ENCODE measurements around the gene ANGPTL5.
A peak's percentile ranks its signal among the peaks of the same experiment; 100 is the strongest.

The ANGPTL5 gene

DNA sequence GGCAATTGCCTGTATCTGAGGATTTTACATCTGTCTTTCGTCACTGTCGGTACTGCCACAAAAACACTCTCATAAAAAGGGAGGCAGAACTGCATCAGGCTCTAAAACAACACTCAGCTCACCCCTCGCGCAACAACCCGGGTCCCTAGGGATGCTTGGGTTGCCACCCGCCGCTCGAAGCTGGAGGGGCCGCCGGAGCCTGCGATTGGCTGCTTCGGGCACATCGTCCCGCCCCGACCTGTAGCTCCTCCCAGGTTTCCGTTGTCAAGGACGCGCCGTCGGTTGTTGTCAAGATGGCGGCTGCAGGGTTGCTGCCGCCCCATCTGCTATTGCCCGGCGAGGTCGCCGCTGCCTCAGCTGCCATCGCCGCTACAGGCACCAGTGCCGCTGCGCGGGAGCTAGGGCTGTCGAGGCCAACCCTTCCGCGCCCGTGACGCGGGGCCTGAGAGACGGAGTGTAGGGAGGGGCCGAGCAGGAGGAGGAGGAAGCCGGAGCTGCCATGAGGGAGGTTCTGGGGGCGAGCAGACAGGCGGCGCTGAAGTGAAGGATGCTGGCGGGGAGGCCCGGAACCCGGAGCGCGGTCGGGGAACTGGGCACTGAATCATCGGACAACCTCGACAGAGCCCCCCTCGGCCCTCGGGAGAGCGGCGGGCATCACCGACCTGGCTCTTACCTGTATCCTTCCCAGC lies 1.4 kb downstream of the ANGPTL5 start, which contains the start of gene CEP126:
Gene CEP126 (plus strand): TSS at position 273 of the 689 bp plus-strand sequence. CDS start 275 bp downstream, at position 548.
- H3K4me1 Mint-ChIP-seq (ENCODE audit: low read depth), result peaks cover 20% of the 10 kb centered on the region
- H3K4me3 Mint-ChIP-seq, result peak within 1 kb of the TSS; percentile 89
- H3K27me3 Mint-ChIP-seq (ENCODE audit: low read depth), result no peaks in the 10 kb centered on the region
- H3K9me3 Mint-ChIP-seq, result no peaks in the 10 kb centered on the region
- H3K36me3 Mint-ChIP-seq (ENCODE audit: low read depth), result no peaks in the 10 kb centered on the region
- peak within 1 kb of the TSS; percentile 74 for H3K27ac Mint-ChIP-seq

DNA sequence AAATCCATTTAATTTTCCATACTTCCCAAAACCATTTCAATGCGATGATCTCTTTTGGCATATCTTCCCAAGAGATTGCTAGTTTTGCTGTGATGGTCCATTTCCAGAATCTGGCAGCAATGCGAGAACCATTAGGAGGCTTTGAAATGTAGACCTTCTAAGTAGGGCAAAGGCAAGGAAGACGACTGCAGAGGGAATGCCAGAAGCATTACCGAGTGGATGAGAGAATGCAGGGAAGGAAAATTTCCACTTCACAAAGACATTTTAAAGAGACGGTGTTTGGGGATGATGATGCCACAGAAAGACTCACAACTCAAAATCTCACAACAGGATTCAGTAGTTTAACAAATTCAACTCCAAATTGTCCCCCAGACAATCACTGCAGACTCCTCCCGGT lies 2.0 kb downstream of the ANGPTL5 start:
- peak overlapping the region; percentile 89 for H3K4me3 Mint-ChIP-seq
- H3K9me3 Mint-ChIP-seq, result no peaks in the 10 kb centered on the region
- H3K4me1 Mint-ChIP-seq (ENCODE audit: low read depth), result peaks cover 20% of the 10 kb centered on the region
- H3K27ac Mint-ChIP-seq, result no peak overlapping the region
- no peaks in the 10 kb centered on the region for H3K27me3 Mint-ChIP-seq (ENCODE audit: low read depth)
- no peaks in the 10 kb centered on the region for H3K36me3 Mint-ChIP-seq (ENCODE audit: low read depth)

DNA sequence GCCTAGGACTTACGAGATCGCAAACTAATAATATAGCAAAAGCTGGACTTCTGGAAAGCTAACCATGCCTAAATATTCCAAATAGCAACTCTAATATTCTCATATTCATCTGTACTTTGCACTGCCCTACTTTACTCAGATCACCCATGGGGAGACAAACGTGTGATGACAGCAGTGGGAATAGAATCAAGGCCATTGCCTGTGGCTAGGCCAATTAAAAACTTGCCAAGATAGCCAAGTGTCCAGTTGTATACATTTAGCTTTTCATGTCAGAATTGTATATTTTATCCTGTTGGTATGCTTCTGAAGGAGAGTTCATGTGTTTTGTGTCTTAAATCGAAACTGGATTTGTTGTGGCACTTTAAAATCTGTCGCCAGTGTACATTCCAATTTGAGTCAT lies 2.7 kb downstream of the ANGPTL5 start:
- Mint-ChIP-seq H3K36me3 (ENCODE audit: low read depth) (no peaks in the 10 kb centered on the region), H3K27me3 (ENCODE audit: low read depth) (no peaks in the 10 kb centered on the region), H3K27ac (no peak overlapping the region), H3K4me1 (ENCODE audit: low read depth) (peaks cover 20% of the 10 kb centered on the region), H3K4me3 (peak overlapping the region; percentile 14), H3K9me3 (no peaks in the 10 kb centered on the region)

DNA sequence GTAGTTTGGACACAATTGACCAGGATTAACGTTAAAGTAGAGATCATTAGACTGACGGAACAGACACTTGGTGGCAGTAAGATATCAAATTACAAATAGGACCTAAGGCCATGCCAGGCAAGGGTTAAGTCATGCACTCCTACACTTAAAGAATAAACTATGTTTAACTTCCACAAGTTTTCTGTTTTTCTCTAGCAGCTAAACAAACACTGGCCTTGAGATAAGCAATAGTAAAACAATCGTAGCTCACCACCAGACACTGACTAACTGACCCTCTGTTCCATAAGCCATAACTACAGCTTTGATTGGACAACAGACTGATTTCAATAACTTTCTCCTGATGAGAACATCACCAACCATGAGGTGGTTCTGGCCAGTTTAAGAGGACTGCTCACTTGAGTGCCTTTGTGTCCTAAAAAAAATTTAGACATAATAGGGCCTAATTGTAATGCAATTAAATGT lies 3.5 kb downstream of the ANGPTL5 start:
- Mint-ChIP-seq H3K27me3 (ENCODE audit: low read depth) (no peaks in the 10 kb centered on the region), H3K4me1 (ENCODE audit: low read depth) (peaks cover 20% of the 10 kb centered on the region)

DNA sequence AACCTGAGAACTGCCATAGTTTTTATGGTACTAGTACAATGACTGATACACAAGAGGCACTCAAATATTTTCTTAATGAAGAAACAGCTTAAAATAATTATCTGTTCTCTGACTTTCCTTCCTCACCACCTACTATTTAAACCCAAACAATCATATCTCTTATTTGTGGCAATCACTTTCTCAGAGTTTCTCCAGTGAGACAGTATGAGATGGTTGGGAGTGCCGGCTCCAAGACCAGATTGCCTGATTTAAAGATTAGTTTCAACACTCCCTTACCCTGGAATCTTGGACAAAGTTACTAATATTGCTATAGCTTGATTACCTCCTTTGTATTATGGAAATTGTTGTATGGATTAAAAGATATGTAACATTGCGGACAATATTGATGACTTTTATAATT lies 7.2 kb downstream of the ANGPTL5 start:
- Mint-ChIP-seq H3K4me1 (ENCODE audit: low read depth) (peaks cover under 1% of the 10 kb centered on the region), H3K36me3 (ENCODE audit: low read depth) (no peaks in the 10 kb centered on the region), H3K4me3 (no peak overlapping the region), H3K9me3 (no peaks in the 10 kb centered on the region), H3K27ac (no peak overlapping the region), H3K27me3 (ENCODE audit: low read depth) (no peaks in the 10 kb centered on the region)

More for the DNA sequence above, 3.5 kb downstream of the ANGPTL5 start:
- Mint-ChIP-seq H3K36me3 (ENCODE audit: low read depth) (no peaks in the 10 kb centered on the region), H3K27ac (no peak overlapping the region), H3K4me3 (no peak overlapping the region), H3K9me3 (no peaks in the 10 kb centered on the region)

DNA sequence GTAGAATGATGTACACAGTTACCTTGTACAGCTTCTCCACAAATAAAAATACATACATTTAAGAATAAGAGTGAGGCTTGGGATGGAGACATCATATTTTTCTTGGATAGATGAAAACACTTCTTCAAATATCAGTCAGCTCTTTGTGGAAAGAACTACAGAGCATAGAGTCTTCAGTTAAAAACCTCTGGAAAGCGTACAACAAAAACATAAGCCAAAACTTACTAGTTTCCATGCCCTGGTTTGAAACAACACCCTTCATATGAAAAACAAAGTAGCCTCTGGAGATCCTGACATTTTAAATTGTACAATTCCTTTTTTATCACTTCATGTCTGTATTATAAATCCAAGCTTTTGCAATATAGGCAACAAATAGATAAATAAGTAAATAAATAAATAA lies 8.5 kb downstream of the ANGPTL5 start:
- Mint-ChIP-seq H3K27me3 (ENCODE audit: low read depth) (peaks cover 7% of the 10 kb centered on the region), H3K27ac (no peak overlapping the region), H3K4me3 (no peak overlapping the region), H3K4me1 (ENCODE audit: low read depth) (no peaks in the 10 kb centered on the region), H3K36me3 (ENCODE audit: low read depth) (no peaks in the 10 kb centered on the region), H3K9me3 (no peaks in the 10 kb centered on the region)

DNA sequence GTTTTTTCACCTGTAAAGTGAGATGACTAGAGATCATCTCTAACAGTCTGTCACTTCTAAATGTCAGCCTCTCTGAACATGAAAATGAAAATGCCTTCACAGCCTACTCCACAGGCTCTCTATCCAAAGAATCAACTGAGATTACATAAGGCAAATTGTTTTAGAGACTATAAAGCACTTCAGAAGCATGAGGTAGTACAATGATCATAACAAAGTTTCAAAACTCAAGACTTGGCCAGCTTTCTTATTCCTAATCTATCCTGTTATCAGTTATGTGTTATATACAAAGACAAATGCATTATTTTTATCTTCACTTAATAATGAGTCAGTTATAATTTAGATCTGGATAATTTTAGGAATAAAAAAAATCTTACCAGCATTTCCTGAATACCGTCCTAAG lies 21.8 kb downstream of the ANGPTL5 start:
- H3K4me1 Mint-ChIP-seq (ENCODE audit: low read depth), result no peaks in the 10 kb centered on the region
- H3K36me3 Mint-ChIP-seq (ENCODE audit: low read depth), result no peaks in the 10 kb centered on the region
- peaks cover 9% of the 10 kb centered on the region for H3K27me3 Mint-ChIP-seq (ENCODE audit: low read depth)
- H3K9me3 Mint-ChIP-seq, result no peaks in the 10 kb centered on the region
- no peak overlapping the region for H3K27ac Mint-ChIP-seq
- H3K4me3 Mint-ChIP-seq, result no peak overlapping the region

DNA sequence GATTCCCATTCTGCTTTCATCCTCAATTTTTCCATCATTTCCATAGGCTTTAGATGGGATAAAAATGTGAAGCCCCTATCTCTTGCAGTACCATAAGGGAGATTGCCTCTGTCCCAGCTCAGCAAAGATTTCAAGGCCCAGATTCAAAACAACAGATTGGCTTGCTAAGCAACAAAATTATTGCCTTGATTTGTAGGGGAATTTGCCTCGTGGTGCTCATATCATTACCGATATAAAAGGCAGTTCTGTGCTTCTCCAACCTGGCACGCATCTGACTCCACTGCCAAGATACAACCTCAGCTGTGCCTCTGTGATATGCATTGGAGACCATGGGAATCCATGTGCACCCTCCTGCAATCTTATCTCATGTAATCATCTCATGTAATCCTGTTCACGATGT lies 26.6 kb downstream of the ANGPTL5 start:
- Mint-ChIP-seq H3K36me3 (ENCODE audit: low read depth) (no peaks in the 10 kb centered on the region), H3K4me1 (ENCODE audit: low read depth) (no peaks in the 10 kb centered on the region), H3K4me3 (no peak overlapping the region), H3K9me3 (no peaks in the 10 kb centered on the region), H3K27me3 (ENCODE audit: low read depth) (peaks cover 4% of the 10 kb centered on the region), H3K27ac (no peak overlapping the region)

DNA sequence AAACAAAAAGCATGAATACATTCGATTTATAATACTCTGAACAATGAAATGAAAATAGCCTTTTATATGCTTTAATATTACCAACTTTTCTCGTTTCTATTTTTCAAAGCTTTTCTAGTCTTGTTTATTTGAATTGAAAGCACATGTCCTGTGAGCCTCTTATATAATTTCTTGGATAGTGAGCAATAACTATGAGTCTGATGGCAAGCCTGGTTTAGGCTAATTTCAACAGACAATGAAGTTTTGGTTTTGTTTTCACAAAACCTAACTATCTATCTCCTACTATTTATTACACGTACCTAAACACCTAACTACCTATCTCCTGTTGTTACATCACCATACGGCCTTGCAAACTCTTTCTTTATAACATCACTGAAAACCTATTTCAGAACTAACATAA lies 30.7 kb downstream of the ANGPTL5 start:
- no peaks in the 10 kb centered on the region for H3K9me3 Mint-ChIP-seq
- H3K27me3 Mint-ChIP-seq (ENCODE audit: low read depth), result peaks cover 6% of the 10 kb centered on the region
- H3K27ac Mint-ChIP-seq, result no peak overlapping the region
- no peak overlapping the region for H3K4me3 Mint-ChIP-seq
- H3K36me3 Mint-ChIP-seq (ENCODE audit: low read depth), result no peaks in the 10 kb centered on the region
- H3K4me1 Mint-ChIP-seq (ENCODE audit: low read depth), result no peaks in the 10 kb centered on the region

DNA sequence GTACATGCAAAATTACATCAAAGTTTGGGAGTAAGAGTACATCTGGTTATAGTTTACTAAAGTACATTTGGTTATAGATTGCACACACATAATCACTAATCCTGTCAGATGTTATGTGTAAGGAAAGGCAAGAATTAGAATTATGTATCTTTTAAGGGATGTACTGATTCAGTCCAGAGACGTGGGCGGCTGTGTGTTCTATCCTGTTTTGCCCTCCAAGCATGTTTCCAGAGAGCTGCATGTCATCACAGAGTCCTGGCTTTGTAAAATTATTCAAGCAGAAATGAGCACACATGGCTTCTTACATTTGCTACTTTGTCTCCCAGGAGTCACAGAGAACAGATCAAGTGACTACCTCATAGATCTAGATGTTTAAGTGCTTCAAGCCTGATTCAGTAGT lies 34.7 kb downstream of the ANGPTL5 start:
- H3K27me3 Mint-ChIP-seq (ENCODE audit: low read depth), result peaks cover 6% of the 10 kb centered on the region
- H3K9me3 Mint-ChIP-seq, result no peaks in the 10 kb centered on the region
- no peak overlapping the region for H3K27ac Mint-ChIP-seq
- no peaks in the 10 kb centered on the region for H3K36me3 Mint-ChIP-seq (ENCODE audit: low read depth)
- H3K4me1 Mint-ChIP-seq (ENCODE audit: low read depth), result no peaks in the 10 kb centered on the region
- H3K4me3 Mint-ChIP-seq, result no peak overlapping the region

DNA sequence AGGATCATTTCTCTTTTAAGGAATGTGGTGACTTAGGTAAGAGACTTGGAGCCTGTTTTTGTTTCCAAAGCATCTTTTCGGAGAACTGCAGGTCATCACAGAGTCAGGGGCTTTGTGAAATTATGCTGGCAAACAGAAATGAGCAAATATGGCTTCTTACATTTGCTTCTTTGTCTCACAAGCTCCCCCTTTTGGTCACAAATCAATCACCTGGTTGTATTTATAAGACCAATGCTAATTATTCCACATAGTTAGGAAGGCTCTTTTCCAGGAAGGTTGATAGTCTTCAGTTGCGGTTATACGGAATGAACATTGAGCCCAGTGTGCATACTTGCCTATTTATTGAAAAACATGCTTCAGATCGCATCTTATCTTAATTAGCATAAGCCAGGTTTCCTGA lies 36.1 kb downstream of the ANGPTL5 start:
- no peaks in the 10 kb centered on the region for H3K36me3 Mint-ChIP-seq (ENCODE audit: low read depth)
- no peak overlapping the region for H3K27ac Mint-ChIP-seq
- peaks cover 6% of the 10 kb centered on the region for H3K27me3 Mint-ChIP-seq (ENCODE audit: low read depth)
- no peaks in the 10 kb centered on the region for H3K4me1 Mint-ChIP-seq (ENCODE audit: low read depth)
- no peaks in the 10 kb centered on the region for H3K9me3 Mint-ChIP-seq
- H3K4me3 Mint-ChIP-seq, result no peak overlapping the region

DNA sequence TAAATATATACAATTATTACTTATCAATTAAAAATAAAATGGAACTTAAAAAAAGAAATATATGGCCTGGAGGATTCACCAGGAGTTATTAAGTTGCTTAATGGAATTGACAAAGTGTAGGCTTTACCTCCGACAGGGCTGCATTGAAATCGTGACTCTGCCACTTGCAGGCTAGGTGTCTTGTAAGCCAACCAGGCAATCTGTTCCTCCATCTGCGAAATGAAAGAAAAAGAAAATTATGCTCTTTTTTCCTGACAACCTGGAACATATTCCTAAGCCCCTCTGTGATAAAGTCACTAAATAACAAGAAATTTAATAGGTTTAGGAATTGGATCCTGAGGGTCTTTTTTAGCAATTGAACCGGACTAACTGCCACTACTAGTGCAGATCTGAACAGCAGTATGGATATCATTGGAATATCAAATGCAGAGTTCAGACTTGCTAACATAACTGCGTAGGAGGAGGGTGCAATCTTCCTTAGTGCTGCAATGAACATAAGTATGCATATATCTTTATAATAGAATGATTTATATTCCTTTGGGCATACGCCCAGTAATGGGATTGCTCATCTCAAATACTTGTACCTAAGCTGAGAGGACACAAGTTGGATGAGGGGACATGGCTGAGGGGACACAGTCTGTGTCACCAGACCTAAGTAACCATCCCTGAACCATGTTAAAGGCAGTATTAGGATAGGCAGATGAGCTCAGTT lies 44.0 kb downstream of the ANGPTL5 start:
- H3K4me1 Mint-ChIP-seq (ENCODE audit: low read depth), result no peaks in the 10 kb centered on the region
- H3K4me3 Mint-ChIP-seq, result no peak overlapping the region
- H3K27me3 Mint-ChIP-seq (ENCODE audit: low read depth), result peaks cover 11% of the 10 kb centered on the region
- no peak overlapping the region for H3K27ac Mint-ChIP-seq
- no peaks in the 10 kb centered on the region for H3K9me3 Mint-ChIP-seq
- H3K36me3 Mint-ChIP-seq (ENCODE audit: low read depth), result no peaks in the 10 kb centered on the region

DNA sequence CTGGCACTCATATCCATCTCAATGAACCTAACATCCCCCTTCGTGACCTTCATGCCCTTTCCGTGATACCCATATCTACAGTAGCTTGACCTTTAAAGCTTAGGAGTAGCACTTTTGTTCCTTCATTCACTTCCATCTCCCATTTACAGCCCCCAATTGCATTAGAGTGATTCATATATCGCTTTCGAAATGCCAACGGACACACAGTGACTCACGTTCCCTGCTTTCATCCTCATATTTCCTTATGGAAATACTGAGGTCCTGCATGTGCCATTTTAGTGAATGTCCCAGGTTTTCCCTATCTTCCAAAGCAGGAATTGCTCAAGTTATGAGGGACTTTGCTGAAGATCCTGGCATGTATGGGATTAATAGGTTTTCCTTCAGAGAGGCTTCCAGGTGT lies 45.8 kb downstream of the ANGPTL5 start:
- Mint-ChIP-seq H3K27me3 (ENCODE audit: low read depth) (peaks cover 11% of the 10 kb centered on the region), H3K9me3 (no peaks in the 10 kb centered on the region), H3K4me1 (ENCODE audit: low read depth) (no peaks in the 10 kb centered on the region), H3K36me3 (ENCODE audit: low read depth) (no peaks in the 10 kb centered on the region), H3K4me3 (no peak overlapping the region), H3K27ac (no peak overlapping the region)

DNA sequence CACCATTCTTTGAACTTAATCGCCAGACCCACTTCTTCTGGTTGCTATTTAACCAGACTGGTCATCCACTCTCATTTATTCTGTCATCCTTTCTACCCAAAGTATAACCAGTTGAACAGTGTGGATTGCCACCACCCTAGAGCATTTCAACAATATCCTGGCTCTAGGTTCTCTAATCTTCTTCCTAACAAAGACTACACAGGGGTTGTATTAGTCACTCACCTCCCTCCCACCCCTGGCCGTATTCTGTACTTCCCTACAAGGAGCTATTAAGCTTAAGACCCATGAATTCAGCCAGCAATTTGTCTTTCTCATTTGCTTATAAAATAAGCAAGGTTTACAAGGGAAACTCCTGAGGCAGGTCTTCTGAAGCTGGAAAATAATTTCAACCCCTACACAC lies 48.4 kb downstream of the ANGPTL5 start:
- Mint-ChIP-seq H3K27ac (no peak overlapping the region), H3K4me3 (no peak overlapping the region), H3K4me1 (ENCODE audit: low read depth) (no peaks in the 10 kb centered on the region), H3K27me3 (ENCODE audit: low read depth) (peaks cover 11% of the 10 kb centered on the region), H3K9me3 (peaks cover 4% of the 10 kb centered on the region), H3K36me3 (ENCODE audit: low read depth) (no peaks in the 10 kb centered on the region)
